Chondrocyte (in vitro differentiated cells): ENCODE results near the gene SFTA2. TPM values are rescaled to one million over a fixed set of nuclear protein-coding genes. Genes with fewer than 3 reads are reported as not detected.
A peak's percentile ranks its signal among the peaks of the same experiment; 100 is the strongest.

Experiments used
- DNase-seq: peaks from one replicate; pipeline ENCODE4 v3.0.0; 2021; ENCODE audit warnings: mixed read lengths, low spot score
- H3K27ac Mint-ChIP-seq: one replicate; pipeline ENCODE4 v1.8.0; 2021; ENCODE audit warnings: mild to moderate bottlenecking, moderate library complexity, mixed read lengths; ENCODE audit not compliant: unreplicated experiment
- H3K27me3 Mint-ChIP-seq: 2 replicates; pipeline ENCODE4 v1.8.0; 2021; ENCODE audit warnings: low read depth, mixed read lengths
- H3K36me3 Mint-ChIP-seq: 2 replicates; pipeline ENCODE4 v1.8.0; 2021; ENCODE audit warnings: low read depth, mixed read lengths
- H3K4me1 Mint-ChIP-seq: 2 replicates; pipeline ENCODE4 v1.8.0; 2021; ENCODE audit warnings: low read depth, mild to moderate bottlenecking, mixed read lengths
- H3K4me3 Mint-ChIP-seq: one replicate; pipeline ENCODE4 v1.8.0; 2021; ENCODE audit warnings: mild to moderate bottlenecking, moderate library complexity, mixed read lengths; ENCODE audit not compliant: unreplicated experiment
- H3K9me3 Mint-ChIP-seq: 2 replicates; pipeline ENCODE4 v1.8.0; 2021; ENCODE audit warnings: low read depth, mixed read lengths
- CTCF ChIP-seq: fragments of 200-600 bp; sonication (generic); IDR thresholded peaks from 2 replicates; pipeline ENCODE4 v1.5.0; 2021; ENCODE audit warnings: antibody characterized with exemption, mild to moderate bottlenecking, moderate library complexity
- total RNA-seq: library from RNA; stranded (reverse); gene quantifications from 3 replicates; pipeline ENCODE4 v1.2.1, GENCODE V29; 2021

The SFTA2 gene
- total RNA-seq, 1 donor from 2014 or later: not detected

DNA sequence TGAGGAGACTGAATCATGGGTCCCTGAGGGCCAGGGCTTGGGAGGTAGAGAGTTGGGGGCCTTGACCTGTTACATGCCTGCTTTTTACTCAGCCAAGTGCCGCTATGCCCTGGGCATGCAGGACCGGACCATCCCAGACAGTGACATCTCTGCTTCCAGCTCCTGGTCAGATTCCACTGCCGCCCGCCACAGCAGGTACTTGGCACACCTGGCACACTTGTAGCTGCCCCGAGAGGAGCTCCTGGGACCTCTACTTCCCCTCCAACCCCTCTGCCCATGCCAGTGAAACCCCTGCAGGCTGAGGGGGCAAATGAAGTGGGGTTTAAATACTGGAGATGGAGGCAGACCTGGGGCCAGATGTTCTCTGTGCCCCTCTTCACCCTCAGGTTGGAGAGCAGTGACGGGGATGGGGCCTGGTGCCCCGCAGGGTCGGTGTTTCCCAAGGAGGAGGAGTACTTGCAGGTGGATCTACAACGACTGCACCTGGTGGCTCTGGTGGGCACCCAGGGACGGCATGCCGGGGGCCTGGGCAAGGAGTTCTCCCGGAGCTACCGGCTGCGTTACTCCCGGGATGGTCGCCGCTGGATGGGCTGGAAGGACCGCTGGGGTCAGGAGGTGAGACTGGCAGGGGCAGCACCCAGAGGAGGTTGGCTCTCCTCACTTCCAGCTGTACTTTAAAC, 43.0 kb downstream of the SFTA2 start:
- Mint-ChIP-seq H3K9me3 (no peaks in the 10 kb centered on the region), H3K4me3 (no peak overlapping the region), H3K4me1 (peaks cover 49% of the 10 kb centered on the region), H3K36me3 (peaks cover 21% of the 10 kb centered on the region), H3K27ac (peak overlapping the region; percentile 52), H3K27me3 (no peaks in the 10 kb centered on the region)
- no peak for TF ChIP-seq CTCF
- no peak for DNase-seq

- H3K4me3 Mint-ChIP-seq: peak overlapping the region; percentile 7
- TF ChIP-seq CTCF: no peak
- peaks cover 21% of the 10 kb centered on the region for H3K36me3 Mint-ChIP-seq
- H3K9me3 Mint-ChIP-seq: no peaks in the 10 kb centered on the region
- peak overlapping the region; percentile 52 for H3K27ac Mint-ChIP-seq
- H3K27me3 Mint-ChIP-seq: no peaks in the 10 kb centered on the region
- DNase-seq: no peak
- H3K4me1 Mint-ChIP-seq: peaks cover 56% of the 10 kb centered on the region
Measured at GRCh38 chr6:30887901-30888815, 43.8 kb downstream of the SFTA2 start.

- Mint-ChIP-seq H3K4me3 (peak overlapping the region; percentile 80), H3K27ac (peak overlapping the region; percentile 87), H3K4me1 (peaks cover 69% of the 10 kb centered on the region), H3K36me3 (peaks cover 14% of the 10 kb centered on the region), H3K9me3 (no peaks in the 10 kb centered on the region), H3K27me3 (no peaks in the 10 kb centered on the region)
- no peak for DNase-seq
- TF ChIP-seq CTCF: no peak
Measured at GRCh38 chr6:30886897-30887255, 45.1 kb downstream of the SFTA2 start.

DNA sequence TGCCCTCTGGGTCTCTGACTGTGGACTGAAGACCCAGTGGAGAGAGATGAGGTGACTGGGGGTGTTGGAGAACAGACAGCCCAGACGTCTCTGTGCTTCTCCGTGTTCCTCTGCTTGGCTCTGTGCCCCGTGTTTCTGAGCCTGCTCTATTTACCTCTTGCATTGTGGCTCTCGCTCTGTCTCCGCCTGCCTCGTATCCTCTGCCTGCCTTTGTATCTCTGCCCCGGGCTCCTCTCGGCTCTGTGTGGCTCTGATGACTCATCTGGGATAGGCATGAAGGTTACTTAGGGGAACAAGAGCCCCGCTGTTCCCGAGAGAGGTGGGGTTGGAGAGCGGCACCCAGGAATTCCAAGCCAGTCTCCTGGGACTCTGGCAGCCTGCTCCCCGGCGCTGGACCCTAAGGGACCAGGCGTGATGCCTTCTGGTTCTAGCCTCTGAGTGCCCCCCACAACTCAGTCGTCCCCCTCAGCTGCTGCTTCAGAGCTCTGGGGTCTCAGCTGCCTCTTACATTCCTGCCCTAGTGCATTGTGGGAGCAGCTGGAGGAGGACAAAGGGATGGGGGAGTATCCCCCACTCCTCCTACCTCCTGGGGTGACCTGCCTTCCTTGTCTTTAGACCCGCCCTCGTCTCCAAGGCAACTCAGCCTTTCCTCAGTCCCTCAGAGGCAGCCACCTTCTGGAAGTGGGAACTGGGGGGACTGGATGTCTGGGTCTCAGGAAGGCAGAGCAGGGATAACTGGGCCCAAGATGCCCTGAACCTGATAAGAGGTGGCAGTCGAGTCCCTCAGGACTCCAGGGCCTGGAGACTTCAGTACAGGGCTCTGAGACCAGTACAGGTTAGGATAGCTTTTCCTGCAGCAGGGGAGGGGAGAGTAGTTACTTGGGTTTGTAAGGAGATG, 45.7 kb downstream of the SFTA2 start:
- Mint-ChIP-seq H3K9me3 (no peaks in the 10 kb centered on the region), H3K27ac (peak overlapping the region; percentile 87), H3K4me3 (peak overlapping the region; percentile 80), H3K4me1 (peaks cover 75% of the 10 kb centered on the region), H3K27me3 (no peaks in the 10 kb centered on the region), H3K36me3 (peaks cover 12% of the 10 kb centered on the region)
- DNase-seq: no peak
- TF ChIP-seq CTCF: no peak
